Karpas-422 (cell line): ENCODE data around the gene RPH3AL. TPM values are rescaled to one million over a fixed set of nuclear protein-coding genes. Genes with fewer than 3 reads are reported as not detected.

ENCODE experiments used
- DNase-seq: peaks from one replicate; pipeline ENCODE4 v3.0.0-alpha.2; 2015
- H2AFZ ChIP-seq: fragments of 200-600 bp; sonication (generic); 2 replicates; pipeline ENCODE4 v1.6.1; 2014; ENCODE audit warnings: antibody characterized with exemption, low read length, mixed read lengths
- H3K27ac ChIP-seq: fragments of 200-600 bp; sonication (generic); 2 replicates; pipeline ENCODE4 v1.5.1; 2014; ENCODE audit warnings: mild to moderate bottlenecking, low read length, moderate library complexity
- H3K27me3 ChIP-seq: fragments of 200-600 bp; sonication (generic); 2 replicates; pipeline ENCODE4 v1.6.1; 2014; ENCODE audit warnings: low read length, mixed read lengths
- H3K36me3 ChIP-seq: fragments of 200-600 bp; sonication (generic); 2 replicates; pipeline ENCODE4 v1.6.1; 2014; ENCODE audit warnings: low read length, mixed read lengths; ENCODE audit not compliant: insufficient read depth
- H3K4me1 ChIP-seq: fragments of 200-600 bp; sonication (generic); 2 replicates; pipeline ENCODE4 v1.6.1; 2014; ENCODE audit warnings: mild to moderate bottlenecking, low read length, mixed read lengths
- H3K4me2 ChIP-seq: fragments of 200-600 bp; sonication (generic); 2 replicates; pipeline ENCODE4 v1.6.1; 2014; ENCODE audit warnings: low read length, low read depth, mild to moderate bottlenecking; ENCODE audit not compliant: poor library complexity, severe bottlenecking
- H3K4me3 ChIP-seq: fragments of 200-600 bp; sonication (generic); 2 replicates; pipeline ENCODE4 v1.5.1; 2014; ENCODE audit warnings: mild to moderate bottlenecking, antibody characterized with exemption, low read length, mixed read lengths
- H3K79me2 ChIP-seq: fragments of 200-600 bp; sonication (generic); 2 replicates; pipeline ENCODE4 v1.6.1; 2014; ENCODE audit warnings: mild to moderate bottlenecking, low read length, mixed read lengths
- H3K9ac ChIP-seq: fragments of 200-600 bp; sonication (generic); 2 replicates; pipeline ENCODE4 v1.6.0; 2014; ENCODE audit warnings: low read length
- H3K9me2 ChIP-seq: fragments of 200-600 bp; sonication (generic), shearing (Covaris generic); replicated peaks from 2 replicates; pipeline ENCODE4 v1.6.0; 2014; ENCODE audit warnings: mild to moderate bottlenecking, low read length, moderate library complexity; ENCODE audit not compliant: insufficient read depth
- H3K9me3 ChIP-seq: fragments of 300-700, 200-600 bp; sonication (generic); 2 replicates; pipeline ENCODE4 v1.6.1; 2014; ENCODE audit warnings: low read length, mixed read lengths
- H4K20me1 ChIP-seq: fragments of 200-600 bp; sonication (generic); 2 replicates; pipeline ENCODE4 v1.6.1; 2014; ENCODE audit warnings: mild to moderate bottlenecking, antibody characterized with exemption, low read length, low read depth; ENCODE audit not compliant: insufficient read depth
- total RNA-seq: library from RNA; depleted of rRNA; stranded (reverse); fragments of >200 nt; shearing (Covaris generic); gene quantifications from 2 replicates; pipeline ENCODE4 v1.2.3, GENCODE V29; 2014; ENCODE audit warnings: low replicate concordance; rRNA removed

RPH3AL gene
- total RNA-seq, 1 experiment from 2014 or later: not detected

DNA sequence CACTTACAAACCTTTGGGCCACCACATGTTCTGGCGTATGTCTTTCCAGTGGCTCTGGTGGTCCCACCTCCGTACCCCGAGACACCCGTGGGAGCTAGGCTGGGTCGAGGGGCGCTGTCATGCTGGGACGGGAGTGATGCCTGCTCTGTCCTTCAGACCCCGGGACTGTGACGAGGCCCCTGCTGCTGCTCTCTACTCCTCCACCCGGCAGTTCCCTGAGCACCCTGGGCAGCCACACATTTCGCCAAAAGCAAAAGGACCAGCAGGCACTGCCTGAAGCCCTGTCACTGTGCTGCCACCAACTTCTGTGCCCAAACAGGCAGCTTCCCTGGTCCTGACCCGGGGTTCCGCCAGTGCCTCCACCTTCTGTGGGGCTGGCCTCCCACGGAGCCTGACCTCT lies 186.7 kb downstream of the RPH3AL start:
- H3K4me2 ChIP-seq: no peak overlapping the region
- no peaks in the 10 kb centered on the region for H3K79me2 ChIP-seq
- no peaks in the 10 kb centered on the region for H3K4me1 ChIP-seq
- no peaks in the 10 kb centered on the region for H3K9me3 ChIP-seq
- no peak overlapping the region for H3K9ac ChIP-seq
- H3K4me3 ChIP-seq: no peak overlapping the region
- no peaks in the 10 kb centered on the region for H3K27me3 ChIP-seq
- no peak overlapping the region for H2AFZ ChIP-seq
- no peaks in the 10 kb centered on the region for H3K9me2 ChIP-seq
- H4K20me1 ChIP-seq: 0 out of 2 replicates have a peak, but pooled peaks cover 3% of the 10 kb centered on the region
- H3K36me3 ChIP-seq: no peaks in the 10 kb centered on the region
- DNase-seq: no peak
- H3K27ac ChIP-seq: no peak overlapping the region

DNA sequence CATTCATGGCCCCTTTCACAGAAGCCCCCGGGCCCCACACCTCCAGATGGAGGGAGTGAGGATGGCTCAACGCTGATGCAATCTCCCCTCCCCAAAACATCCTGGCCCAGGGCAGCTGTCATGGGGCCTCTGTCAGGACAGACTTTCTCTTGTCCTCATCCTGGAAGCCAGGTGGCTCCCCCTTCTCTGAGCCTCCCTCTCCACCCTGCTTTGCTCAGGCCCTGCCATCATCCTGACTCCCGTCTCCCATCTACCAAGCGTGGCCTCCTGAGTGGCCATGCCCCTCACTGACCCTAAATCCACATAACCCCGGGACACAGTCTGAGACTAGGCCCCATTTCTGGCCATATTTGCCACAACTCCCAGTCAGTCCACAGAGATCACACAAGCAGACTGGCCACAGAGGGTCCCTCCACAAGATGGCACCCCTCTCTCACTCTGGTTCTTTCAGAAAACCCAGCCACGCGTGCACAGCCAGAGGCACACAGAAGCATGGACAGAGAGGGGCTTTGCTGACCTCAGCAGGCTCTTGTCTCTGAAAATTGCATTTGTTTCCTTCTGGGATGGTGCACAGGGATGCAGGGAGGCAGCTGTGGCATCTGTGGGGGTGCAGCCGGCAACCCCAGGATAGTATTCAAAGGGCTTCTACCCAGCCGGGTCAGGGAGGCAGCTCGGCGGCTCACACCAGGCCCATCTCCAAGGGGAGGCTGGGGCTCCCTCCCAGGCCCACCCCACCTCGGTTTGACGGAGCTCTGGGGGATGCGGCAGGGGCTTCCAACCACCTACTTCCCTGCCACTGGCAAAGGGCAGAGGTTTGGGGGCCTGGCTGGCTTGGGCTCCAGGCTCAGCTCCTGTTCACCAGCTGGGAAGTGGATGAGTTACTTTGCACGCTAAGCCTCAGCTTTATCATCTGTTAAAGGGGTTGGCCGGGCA lies 188.0 kb downstream of the RPH3AL start:
- no peak overlapping the region for H2AFZ ChIP-seq
- no peaks in the 10 kb centered on the region for H3K9me3 ChIP-seq
- no peak overlapping the region for H3K9ac ChIP-seq
- H3K36me3 ChIP-seq: no peaks in the 10 kb centered on the region
- H4K20me1 ChIP-seq: 0 out of 2 replicates have a peak, but pooled peaks cover 3% of the 10 kb centered on the region
- H3K27ac ChIP-seq: no peak overlapping the region
- H3K4me3 ChIP-seq: no peak overlapping the region
- no peaks in the 10 kb centered on the region for H3K27me3 ChIP-seq
- peak; percentile 67 for DNase-seq
- H3K4me1 ChIP-seq: no peaks in the 10 kb centered on the region
- H3K4me2 ChIP-seq: no peak overlapping the region
- no peaks in the 10 kb centered on the region for H3K9me2 ChIP-seq
- no peaks in the 10 kb centered on the region for H3K79me2 ChIP-seq

DNA sequence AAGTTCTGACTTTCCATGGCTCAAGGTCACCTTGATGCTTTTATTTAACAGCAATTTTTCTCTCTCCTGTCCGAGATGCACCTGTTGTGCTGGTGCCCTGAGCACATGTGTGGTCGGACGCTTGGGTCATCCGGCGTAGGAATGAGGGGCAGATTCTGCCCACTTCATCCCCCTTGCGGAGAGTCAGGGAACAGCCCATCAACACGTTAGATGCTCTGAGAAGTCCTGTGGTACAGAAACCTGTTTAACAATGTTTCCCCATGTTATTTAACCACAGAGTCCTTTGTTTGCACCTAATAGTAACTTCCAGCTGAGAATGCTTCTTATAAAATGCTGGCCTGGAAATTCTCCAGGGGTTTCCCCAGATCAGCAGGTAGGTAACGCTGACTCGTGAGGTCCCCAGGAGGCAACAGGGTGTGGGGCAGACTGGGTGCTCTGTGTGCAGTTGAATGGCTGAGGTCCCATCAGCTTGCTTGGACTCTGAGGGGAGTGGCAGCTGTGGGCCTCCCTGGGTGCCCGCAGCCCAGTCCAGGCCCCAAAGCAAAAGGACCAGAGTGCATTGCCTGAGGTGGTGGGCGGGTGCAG lies 189.0 kb downstream of the RPH3AL start:
- peak; percentile 76 for DNase-seq
- no peaks in the 10 kb centered on the region for H3K27me3 ChIP-seq
- no peak overlapping the region for H3K4me3 ChIP-seq

DNA sequence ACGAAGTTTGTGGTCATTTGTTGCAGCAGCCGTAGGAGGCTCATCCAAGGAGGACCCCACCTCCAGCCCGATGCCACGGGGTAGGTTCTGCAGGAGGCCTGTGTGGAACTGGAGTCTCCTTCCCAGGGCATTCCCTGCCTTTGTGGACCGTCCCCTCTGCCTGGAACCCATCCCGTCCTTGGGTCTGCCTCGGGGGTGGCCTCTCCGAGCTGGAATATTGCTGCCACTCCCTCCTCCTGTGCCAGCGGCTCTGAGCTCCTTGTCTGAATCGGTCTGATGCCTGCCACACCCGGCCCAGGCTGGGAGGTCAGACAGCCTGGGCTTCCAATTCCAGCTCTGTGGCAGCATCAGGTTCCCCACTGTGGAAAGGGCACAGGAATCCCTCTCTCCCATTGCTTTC lies 189.9 kb downstream of the RPH3AL start:
- no peaks in the 10 kb centered on the region for H3K79me2 ChIP-seq
- H3K9me3 ChIP-seq: no peaks in the 10 kb centered on the region
- no peak overlapping the region for H2AFZ ChIP-seq
- H3K27ac ChIP-seq: no peak overlapping the region
- H4K20me1 ChIP-seq: 0 out of 2 replicates have a peak, but pooled peaks cover 3% of the 10 kb centered on the region
- H3K9ac ChIP-seq: no peak overlapping the region
- no peaks in the 10 kb centered on the region for H3K9me2 ChIP-seq
- no peak for DNase-seq
- no peaks in the 10 kb centered on the region for H3K4me1 ChIP-seq
- H3K27me3 ChIP-seq: no peaks in the 10 kb centered on the region
- no peaks in the 10 kb centered on the region for H3K36me3 ChIP-seq
- no peak overlapping the region for H3K4me3 ChIP-seq
- no peak overlapping the region for H3K4me2 ChIP-seq

More for the DNA sequence above, 189.0 kb downstream of the RPH3AL start:
- Histone ChIP-seq H2AFZ (no peak overlapping the region), H4K20me1 (0 out of 2 replicates have a peak, but pooled peaks cover 3% of the 10 kb centered on the region), H3K79me2 (no peaks in the 10 kb centered on the region), H3K36me3 (no peaks in the 10 kb centered on the region), H3K9me2 (no peaks in the 10 kb centered on the region), H3K4me2 (no peak overlapping the region), H3K9ac (no peak overlapping the region), H3K4me1 (no peaks in the 10 kb centered on the region), H3K9me3 (no peaks in the 10 kb centered on the region), H3K27ac (no peak overlapping the region)

Other genes with a start within 250 kb of the RPH3AL start
- not detected in 2 replicates for gene SCGB1C2, start 215.2 kb downstream of the RPH3AL start, total RNA-seq
- not detected in 2 replicates for gene DOC2B, start 171.2 kb downstream of the RPH3AL start, total RNA-seq
- gene RFLNB, start 93.1 kb upstream of the RPH3AL start, total RNA-seq: not detected in 2 replicates